Endothelial cell of umbilical vein (primary cell): Measurements from ENCODE around the gene MT1F. TPM values are rescaled to one million over a fixed set of nuclear protein-coding genes. Genes with fewer than 3 reads are reported as not detected.

ENCODE experiments used
- BruUV-seq: library from RNA; stranded (reverse); fragments of 400-500 nt; replicated peaks from 2 replicates; lab custom pipeline; 2021; lab: Mats Ljungman, UMichigan
- CTCF ChIA-PET: fragments of 300-600, 350-600 bp; sonication (Branson Sonifier 250); formaldehyde crosslinking; loops from one replicate; lab custom pipeline; 2021; ENCODE audit warnings: antibody characterized with exemption, inconsistent platforms; lab: Charles Lee
- POLR2A ChIA-PET: fragments of 300-600, 350-600 bp; sonication (Branson Sonifier 250); formaldehyde crosslinking; loops from one replicate; lab custom pipeline; 2021; ENCODE audit warnings: antibody characterized with exemption, inconsistent platforms; lab: Charles Lee
- DNase-seq: peaks from one replicate; pipeline ENCODE4 v3.0.0-alpha.2; 2011; ENCODE audit warnings: low read depth, low spot score
- FAIRE-seq: peaks from 2 replicates; lab custom pipeline; 2011; peaks lifted over from hg19 to GRCh38; lab: Jason Lieb, UNC
- H2AFZ ChIP-seq: 2 replicates; pipeline ENCODE4 v1.6.0; 2012; ENCODE audit warnings: low read depth, low read length, control low read depth, inconsistent platforms
- H3K27ac ChIP-seq: 2 replicates; pipeline ENCODE4 v1.5.1; 2011; ENCODE audit warnings: low read depth, mild to moderate bottlenecking, control low read depth, low read length, moderate library complexity; ENCODE audit not compliant: insufficient read depth
- H3K27me3 ChIP-seq, 2 experiments: 2 replicates each; pipeline versions ENCODE4 v1.6.0 to v1.6.1; 2011; ENCODE audit warnings: low read length in 2 of 2, mixed read lengths in 1 of 2; ENCODE audit not compliant: control insufficient read depth in 2 of 2, insufficient read depth in 2 of 2
- H3K36me3 ChIP-seq, 2 experiments: 2 replicates in 1 of 2; 3 replicates in 1 of 2; pipeline ENCODE4 v1.5.1; 2011; ENCODE audit warnings: low read length in 2 of 2, mild to moderate bottlenecking in 1 of 2, moderate library complexity in 1 of 2; ENCODE audit not compliant: control insufficient read depth in 2 of 2, insufficient read depth in 2 of 2; ENCODE audit errors: extremely low read depth in 1 of 2
- H3K4me1 ChIP-seq: 3 replicates; pipeline ENCODE4 v1.5.1; 2011; ENCODE audit warnings: mild to moderate bottlenecking, low read length; ENCODE audit not compliant: control insufficient read depth, insufficient read depth; ENCODE audit errors: extremely low read depth
- H3K4me2 ChIP-seq: 2 replicates; pipeline ENCODE4 v1.6.1; 2011; ENCODE audit warnings: low read length, control low read depth, mixed read lengths; ENCODE audit not compliant: insufficient read depth
- H3K4me3 ChIP-seq, 3 experiments: fragments of 200-600 bp in 1 of 3; sonication (generic), shearing (Covaris generic) in 1 of 3; replicated peaks in 1 of 3; 2 replicates each; pipeline ENCODE4 v1.5.1; 2011 to 2016; ENCODE audit warnings: control low read depth in 3 of 3, low read length in 3 of 3, mild to moderate bottlenecking in 2 of 3, inconsistent platforms in 1 of 3, low read depth in 1 of 3, moderate library complexity in 1 of 3; ENCODE audit not compliant: insufficient read depth in 1 of 3
- H3K79me2 ChIP-seq: 2 replicates; pipeline ENCODE4 v1.6.0; 2012; ENCODE audit warnings: low read length, inconsistent platforms; ENCODE audit not compliant: control insufficient read depth, insufficient read depth
- H3K9ac ChIP-seq: replicated peaks from 2 replicates; pipeline ENCODE3; 2011; ENCODE audit warnings: low read length, control low read depth; ENCODE audit not compliant: insufficient read depth; ENCODE audit errors: extremely low read depth
- H3K9me1 ChIP-seq: replicated peaks from 3 replicates; pipeline ENCODE4 v1.6.0; 2011; ENCODE audit warnings: mild to moderate bottlenecking, low read length; ENCODE audit not compliant: control insufficient read depth, insufficient read depth; ENCODE audit errors: extremely low read depth
- H3K9me3 ChIP-seq: replicated peaks from 2 replicates; pipeline ENCODE4 v1.5.1; 2012; ENCODE audit warnings: low read length, inconsistent platforms; ENCODE audit not compliant: control insufficient read depth, insufficient read depth
- H4K20me1 ChIP-seq: replicated peaks from 2 replicates; pipeline ENCODE3; 2011; ENCODE audit warnings: mild to moderate bottlenecking, low read length; ENCODE audit not compliant: control insufficient read depth, insufficient read depth; ENCODE audit errors: extremely low read depth
- EZH2 ChIP-seq: IDR thresholded peaks from 2 replicates; pipeline ENCODE4 v1.6.1; 2012; ENCODE audit warnings: borderline replicate concordance, low read depth, mild to moderate bottlenecking, moderate library complexity, low read length, inconsistent platforms; ENCODE audit not compliant: severe bottlenecking
- JUN ChIP-seq: IDR thresholded peaks from 2 replicates; pipeline ENCODE4 v1.6.1; 2011; ENCODE audit warnings: borderline replicate concordance, low read depth; ENCODE audit not compliant: insufficient read length, insufficient read depth
- POLR2A ChIP-seq: IDR thresholded peaks from 2 replicates; pipeline ENCODE4 v1.6.1; 2012; ENCODE audit warnings: low read depth, mild to moderate bottlenecking, control low read depth, low read length
- POLR2AphosphoS5 ChIP-seq: IDR thresholded peaks from 2 replicates; pipeline ENCODE4 v1.6.1; 2012; ENCODE audit warnings: low read depth, mild to moderate bottlenecking, control low read depth, low read length, moderate library complexity; ENCODE audit not compliant: insufficient read depth
- dilution Hi-C: fragments of 300-500 bp; cut with MboI; formaldehyde crosslinking; loops from one replicate; pipeline ENCODE4 v1.15.0; 2019; ENCODE audit warnings: low sequenced_read_pairs; ENCODE audit not compliant: extremely low pct_ligation_motif_present
- intact Hi-C: fragments of 100-400 bp; cut with micrococcal nuclease; formaldehyde crosslinking; loops from one replicate; pipeline ENCODE4 v1.10.0; 2022
- polyA plus RNA-seq, 4 experiments: library from polyadenylated mRNA; depleted of rRNA in 3 of 4; stranded (reverse) in 3 of 4; unstranded in 1 of 4; fragments of >200 nt; gene quantifications; 2 replicates each; pipeline versions ENCODE4 v1.2.1 to v1.2.3, GENCODE V29; 2011 to 2012; ENCODE audit warnings: missing spikeins in 1 of 4
- total RNA-seq: library from RNA; stranded (reverse); gene quantifications from 2 replicates; pipeline ENCODE4 v1.2.3, GENCODE V29; 2021
- TF ChIP-seq, protein P1 (sequence below): IDR thresholded peaks from 2 replicates; pipeline ENCODE4 v1.6.1; 2011; ENCODE audit not compliant: insufficient read depth, insufficient read length
- TF ChIP-seq, protein P2 (sequence below), 2 donors: IDR thresholded peaks; 1 replicate in 1 of 2; 2 replicates in 1 of 2; pipeline ENCODE4 v1.5.1; 2011; ENCODE audit warnings: low read length in 2 of 2, mild to moderate bottlenecking in 2 of 2, moderate library complexity in 2 of 2, control low read depth in 1 of 2, inconsistent platforms in 1 of 2, low read depth in 1 of 2; ENCODE audit not compliant: insufficient read depth in 1 of 2; ENCODE audit errors: extremely low read depth in 1 of 2

Gene MT1F
- total and polyA plus RNA-seq, 2 donors (not counting 3 experiments of a cell fraction or from before 2014, with no cell fraction given), result 2.2 to 2.6 TPM

DNA sequence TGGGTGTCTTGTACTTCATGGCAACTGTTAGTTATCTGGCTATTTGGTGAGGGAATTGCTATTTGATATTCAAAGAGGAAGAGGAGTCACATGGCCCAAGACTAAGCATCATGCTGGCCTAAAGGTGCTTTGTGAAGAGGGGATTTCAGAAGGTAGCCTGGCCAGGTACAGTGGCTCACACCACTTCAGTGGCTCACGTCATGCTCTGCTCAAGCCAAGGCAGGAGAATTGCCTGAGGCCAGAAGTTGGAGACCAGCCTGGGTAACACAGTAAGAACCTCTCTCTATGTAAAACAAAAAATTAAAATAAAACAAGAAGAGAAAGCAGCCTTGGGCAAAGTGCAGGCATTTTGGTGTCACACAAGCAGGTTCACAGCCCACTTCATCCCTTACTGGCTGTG is 12.4 kb upstream of the MT1F start:
- FAIRE-seq, result no peak
- no peak overlapping the region for H3K4me3 ChIP-seq
- ChIA-PET CTCF (interaction anchor here (1.2 to 1.4 kb wide), 2 partner anchors 12 to 15 kb away, joined by 3 to 6 read pairs; partner anchors contain the start of gene MT1F), POLR2A (no interaction called here)
- no peak overlapping the region for H3K9ac ChIP-seq
- H3K36me3 ChIP-seq, result no peaks in the 10 kb centered on the region
- H3K27me3 ChIP-seq, result peaks cover 44 to 68% of the 10 kb centered on the region in 2 experiments
- no peak for DNase-seq
- H3K4me1 ChIP-seq, result peaks cover 8% of the 10 kb centered on the region
- H4K20me1 ChIP-seq, result no peaks in the 10 kb centered on the region
- no peaks in the 10 kb centered on the region for H3K79me2 ChIP-seq
- TF ChIP-seq JUN, result no peak
- TF ChIP-seq EZH2, result peak; percentile 34
- TF ChIP-seq, protein P1, sequence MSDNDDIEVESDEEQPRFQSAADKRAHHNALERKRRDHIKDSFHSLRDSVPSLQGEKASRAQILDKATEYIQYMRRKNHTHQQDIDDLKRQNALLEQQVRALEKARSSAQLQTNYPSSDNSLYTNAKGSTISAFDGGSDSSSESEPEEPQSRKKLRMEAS, result no peak
- no peaks in the 10 kb centered on the region for H3K9me3 ChIP-seq
- no peak overlapping the region for H3K27ac ChIP-seq
- H3K4me2 ChIP-seq, result no peak overlapping the region
- dilution Hi-C loops (no loop called here), intact Hi-C loops (no loop called here)
- H3K9me1 ChIP-seq, result no peaks in the 10 kb centered on the region
- no peak overlapping the region for H2AFZ ChIP-seq
- no TSS peak for BruUV-seq

DNA sequence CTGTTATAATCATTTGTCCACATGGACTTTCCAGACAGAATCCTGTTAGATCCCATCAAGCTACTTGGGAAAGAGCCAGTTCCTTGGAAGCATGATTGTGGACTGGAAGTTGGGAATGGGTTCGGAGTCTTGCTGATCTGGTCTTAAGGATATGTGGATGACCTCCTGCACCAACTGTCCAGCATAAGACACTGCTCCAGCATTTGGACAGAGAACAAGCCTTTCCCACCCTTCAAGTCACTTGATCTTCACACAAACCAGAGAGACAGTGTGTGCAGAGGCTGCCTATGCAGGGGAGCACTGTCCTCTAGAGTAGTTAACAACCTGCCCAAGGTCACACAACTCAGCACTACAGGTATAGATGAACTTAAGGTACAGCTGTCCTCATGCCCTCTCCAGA is 11.9 kb upstream of the MT1F start:
- no peak overlapping the region for H3K9ac ChIP-seq
- CTCF ChIA-PET, result interaction anchor here (0.6 to 1.4 kb wide), 3 partner anchors 11 to 144 kb away, joined by 3 to 6 read pairs (median 3); partner anchors contain the start of gene MT1F
- H3K4me2 ChIP-seq, result no peak overlapping the region
- intact Hi-C loops (no loop called here), dilution Hi-C loops (no loop called here)
- BruUV-seq, result no TSS peak
- no peaks in the 10 kb centered on the region for H4K20me1 ChIP-seq
- FAIRE-seq (no peak), DNase-seq (no peak)
- peaks cover 44 to 69% of the 10 kb centered on the region in 2 experiments for H3K27me3 ChIP-seq
- no peak overlapping the region for H3K27ac ChIP-seq
- peaks cover 8% of the 10 kb centered on the region for H3K4me1 ChIP-seq
- no peaks in the 10 kb centered on the region for H3K36me3 ChIP-seq
- no peaks in the 10 kb centered on the region for H3K79me2 ChIP-seq
- H3K4me3 ChIP-seq, result no peak overlapping the region
- POLR2A ChIA-PET, result no interaction called here
- TF ChIP-seq JUN (no peak), POLR2AphosphoS5 (no peak), POLR2A (no peak), EZH2 (no peak)
- TF ChIP-seq, protein P2, sequence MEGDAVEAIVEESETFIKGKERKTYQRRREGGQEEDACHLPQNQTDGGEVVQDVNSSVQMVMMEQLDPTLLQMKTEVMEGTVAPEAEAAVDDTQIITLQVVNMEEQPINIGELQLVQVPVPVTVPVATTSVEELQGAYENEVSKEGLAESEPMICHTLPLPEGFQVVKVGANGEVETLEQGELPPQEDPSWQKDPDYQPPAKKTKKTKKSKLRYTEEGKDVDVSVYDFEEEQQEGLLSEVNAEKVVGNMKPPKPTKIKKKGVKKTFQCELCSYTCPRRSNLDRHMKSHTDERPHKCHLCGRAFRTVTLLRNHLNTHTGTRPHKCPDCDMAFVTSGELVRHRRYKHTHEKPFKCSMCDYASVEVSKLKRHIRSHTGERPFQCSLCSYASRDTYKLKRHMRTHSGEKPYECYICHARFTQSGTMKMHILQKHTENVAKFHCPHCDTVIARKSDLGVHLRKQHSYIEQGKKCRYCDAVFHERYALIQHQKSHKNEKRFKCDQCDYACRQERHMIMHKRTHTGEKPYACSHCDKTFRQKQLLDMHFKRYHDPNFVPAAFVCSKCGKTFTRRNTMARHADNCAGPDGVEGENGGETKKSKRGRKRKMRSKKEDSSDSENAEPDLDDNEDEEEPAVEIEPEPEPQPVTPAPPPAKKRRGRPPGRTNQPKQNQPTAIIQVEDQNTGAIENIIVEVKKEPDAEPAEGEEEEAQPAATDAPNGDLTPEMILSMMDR (IDR thresholded peaks at IDR 0.05; ENCODE audit: extremely low read depth in 1 of 2, insufficient read depth in 1 of 2, low read depth in 1 of 2, low read length in 2 of 2), result no peak
- H2AFZ ChIP-seq, result no peak overlapping the region
- H3K9me1 ChIP-seq, result no peaks in the 10 kb centered on the region
- H3K9me3 ChIP-seq, result no peaks in the 10 kb centered on the region
